SK-N-DZ (cell line): ENCODE results near the gene SELENOO. TPM values are rescaled to one million over a fixed set of nuclear protein-coding genes. Genes with fewer than 3 reads are reported as not detected.
"Not testable (repeated sequence)": the region's sequence is repeated elsewhere in the genome, so short reads cannot be mapped to it uniquely, and the experiment has no call there.

Experiments
- DNase-seq: peaks from one replicate; pipeline ENCODE4 v3.0.0-alpha.2; 2015; ENCODE audit warnings: low spot score
- polyA plus RNA-seq, 2 experiments: library from polyadenylated mRNA; depleted of rRNA; stranded (reverse); fragments of >200 nt; gene quantifications; 2 replicates each; pipeline ENCODE4 v1.2.3, GENCODE V29; 2014

SELENOO gene, protein sequence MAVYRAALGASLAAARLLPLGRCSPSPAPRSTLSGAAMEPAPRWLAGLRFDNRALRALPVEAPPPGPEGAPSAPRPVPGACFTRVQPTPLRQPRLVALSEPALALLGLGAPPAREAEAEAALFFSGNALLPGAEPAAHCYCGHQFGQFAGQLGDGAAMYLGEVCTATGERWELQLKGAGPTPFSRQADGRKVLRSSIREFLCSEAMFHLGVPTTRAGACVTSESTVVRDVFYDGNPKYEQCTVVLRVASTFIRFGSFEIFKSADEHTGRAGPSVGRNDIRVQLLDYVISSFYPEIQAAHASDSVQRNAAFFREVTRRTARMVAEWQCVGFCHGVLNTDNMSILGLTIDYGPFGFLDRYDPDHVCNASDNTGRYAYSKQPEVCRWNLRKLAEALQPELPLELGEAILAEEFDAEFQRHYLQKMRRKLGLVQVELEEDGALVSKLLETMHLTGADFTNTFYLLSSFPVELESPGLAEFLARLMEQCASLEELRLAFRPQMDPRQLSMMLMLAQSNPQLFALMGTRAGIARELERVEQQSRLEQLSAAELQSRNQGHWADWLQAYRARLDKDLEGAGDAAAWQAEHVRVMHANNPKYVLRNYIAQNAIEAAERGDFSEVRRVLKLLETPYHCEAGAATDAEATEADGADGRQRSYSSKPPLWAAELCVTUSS
- polyA plus RNA-seq (2014; cell fraction: cytosol; rRNA removed): 32.9 and 34.5 TPM in 2 replicates
- polyA plus RNA-seq (2014; cell fraction: nucleus; rRNA removed): 120 and 155 TPM in 2 replicates

DNA sequence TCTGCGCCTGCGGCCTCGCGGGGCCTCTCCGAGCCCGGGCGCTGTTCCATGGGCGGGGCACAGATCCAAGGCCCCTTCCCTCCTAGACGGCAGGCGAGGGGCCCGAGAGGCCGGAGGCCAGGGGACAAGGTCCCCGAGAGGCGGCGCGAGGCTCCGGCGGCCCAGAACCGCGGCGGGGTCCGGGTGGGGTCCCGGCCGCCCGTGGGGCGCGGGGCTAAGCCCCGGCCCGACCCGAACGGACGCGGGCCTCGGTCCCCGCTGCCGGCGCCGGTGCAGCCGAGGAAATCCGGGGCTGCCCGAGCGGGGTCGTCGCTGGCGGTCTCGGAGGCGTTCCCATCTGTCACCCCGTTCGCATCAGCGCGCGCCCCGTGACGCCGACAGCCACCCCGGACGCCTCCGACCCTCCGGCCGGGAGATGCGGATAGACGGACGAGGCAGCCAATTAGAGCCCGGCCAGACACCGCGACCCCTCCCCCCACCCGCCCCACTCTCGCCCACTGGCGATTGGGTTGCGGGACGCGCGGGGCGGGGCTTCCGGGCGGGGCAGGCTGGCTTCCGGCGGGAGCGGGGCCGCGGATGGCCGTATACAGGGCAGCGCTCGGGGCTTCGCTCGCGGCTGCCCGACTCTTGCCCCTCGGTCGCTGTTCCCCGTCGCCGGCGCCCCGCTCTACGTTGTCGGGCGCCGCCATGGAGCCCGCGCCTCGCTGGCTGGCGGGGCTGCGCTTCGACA is at the start of gene SELENOO:
SELENOO (plus strand) TSS at position 551 of the 730 bp plus-strand sequence; CDS start at position 577, 26 bp downstream.
- peak; percentile 83 for DNase-seq

DNA sequence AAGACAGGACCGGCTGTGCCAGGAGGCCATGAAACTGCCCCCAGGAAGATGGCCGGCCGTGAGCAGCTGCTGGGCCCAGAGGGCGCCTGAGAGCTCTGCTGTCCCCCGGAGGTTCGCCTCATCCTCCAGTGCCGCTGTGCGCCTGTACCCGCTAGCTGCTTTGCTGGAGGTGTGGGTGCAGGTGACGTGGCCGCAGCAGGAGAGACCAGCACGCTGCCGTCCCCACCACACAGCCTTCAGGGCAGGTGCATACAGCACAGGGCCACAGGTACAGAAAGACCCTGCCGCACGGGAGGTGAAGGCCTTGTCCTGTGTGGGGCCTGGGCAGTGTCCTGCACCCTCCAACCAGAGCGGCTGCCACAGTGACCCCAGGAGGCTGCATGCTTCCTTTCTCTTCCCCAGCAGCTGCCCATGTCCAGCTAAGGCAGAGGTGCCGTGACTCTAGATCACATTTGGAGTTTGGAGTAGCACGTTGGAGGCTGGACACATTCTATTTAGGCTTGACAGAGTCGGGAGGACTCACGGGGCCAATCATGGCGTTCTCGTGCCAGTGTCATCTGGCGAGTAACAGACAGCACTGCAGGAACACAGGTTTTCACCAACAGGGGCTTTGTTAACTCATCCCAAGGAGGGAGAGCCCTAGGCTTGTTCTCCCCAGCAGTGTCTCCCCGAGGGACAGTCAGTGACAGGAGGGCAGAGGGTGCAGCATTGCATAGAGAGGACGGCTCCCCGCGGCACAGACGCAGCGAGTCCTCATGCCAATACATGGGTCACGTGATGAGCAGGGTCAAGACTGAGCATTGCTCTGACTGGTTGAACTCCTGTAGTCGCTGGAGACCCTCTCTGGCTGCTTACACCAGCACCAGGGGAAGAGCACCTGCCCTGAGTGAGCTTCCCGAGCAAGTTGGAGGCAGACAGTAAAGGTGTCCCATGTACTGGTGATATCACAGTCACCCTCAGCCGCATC is 49.0 kb upstream of the SELENOO start:
- no peak for DNase-seq

DNA sequence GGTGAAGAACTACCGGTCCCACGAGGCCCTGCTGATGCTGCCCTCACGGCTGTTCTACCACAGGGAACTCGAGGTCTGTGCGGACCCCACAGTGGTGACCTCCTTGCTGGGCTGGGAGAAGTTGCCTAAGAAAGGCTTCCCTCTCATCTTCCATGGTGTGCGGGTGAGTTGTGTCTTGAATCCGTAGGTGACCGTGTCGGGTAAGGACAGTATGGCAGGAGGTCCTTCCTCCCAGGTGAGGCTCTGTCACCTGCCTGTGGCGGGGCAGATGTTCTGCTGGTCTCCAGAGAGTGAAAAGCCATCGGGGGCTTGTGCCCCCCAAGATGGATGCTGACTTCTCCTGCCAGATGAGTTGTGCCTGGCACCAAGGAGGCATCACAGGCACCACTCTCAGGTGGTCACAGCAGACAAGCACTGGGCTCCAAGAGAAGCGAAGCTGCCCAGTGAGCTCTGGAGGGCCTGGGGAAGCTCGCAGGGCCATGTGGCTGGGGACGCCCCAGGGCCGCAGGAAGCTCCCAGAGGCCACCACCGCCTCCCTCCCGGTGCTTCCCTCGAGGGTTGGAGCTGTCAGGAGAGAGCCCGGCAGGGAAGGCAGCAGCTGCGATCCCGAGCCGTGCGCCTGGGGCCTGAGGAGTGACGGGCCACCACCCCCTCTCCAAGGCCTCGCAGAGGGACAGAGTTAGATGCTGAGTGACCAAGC is 47.6 kb upstream of the SELENOO start:
- DNase-seq: no peak

DNA sequence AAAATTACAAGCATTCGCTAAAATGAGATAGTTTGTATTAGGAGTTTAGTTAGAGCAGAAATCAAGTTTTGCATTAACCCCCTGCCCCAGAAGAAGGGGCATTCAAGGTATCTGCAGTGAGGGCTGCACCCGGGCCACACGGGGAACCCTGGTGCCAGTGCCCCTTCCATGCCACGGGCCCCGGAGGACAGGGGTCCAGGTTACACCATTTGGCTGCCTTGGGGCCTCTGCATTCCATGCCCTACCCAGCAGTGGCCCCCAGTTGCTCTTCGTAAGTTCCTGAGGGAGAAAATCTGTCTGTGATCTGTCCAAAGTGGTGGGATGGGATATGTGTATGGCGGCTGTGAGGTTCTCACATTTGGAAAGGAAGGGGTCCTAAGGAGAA is 47.1 kb upstream of the SELENOO start:
- no peak for DNase-seq

DNA sequence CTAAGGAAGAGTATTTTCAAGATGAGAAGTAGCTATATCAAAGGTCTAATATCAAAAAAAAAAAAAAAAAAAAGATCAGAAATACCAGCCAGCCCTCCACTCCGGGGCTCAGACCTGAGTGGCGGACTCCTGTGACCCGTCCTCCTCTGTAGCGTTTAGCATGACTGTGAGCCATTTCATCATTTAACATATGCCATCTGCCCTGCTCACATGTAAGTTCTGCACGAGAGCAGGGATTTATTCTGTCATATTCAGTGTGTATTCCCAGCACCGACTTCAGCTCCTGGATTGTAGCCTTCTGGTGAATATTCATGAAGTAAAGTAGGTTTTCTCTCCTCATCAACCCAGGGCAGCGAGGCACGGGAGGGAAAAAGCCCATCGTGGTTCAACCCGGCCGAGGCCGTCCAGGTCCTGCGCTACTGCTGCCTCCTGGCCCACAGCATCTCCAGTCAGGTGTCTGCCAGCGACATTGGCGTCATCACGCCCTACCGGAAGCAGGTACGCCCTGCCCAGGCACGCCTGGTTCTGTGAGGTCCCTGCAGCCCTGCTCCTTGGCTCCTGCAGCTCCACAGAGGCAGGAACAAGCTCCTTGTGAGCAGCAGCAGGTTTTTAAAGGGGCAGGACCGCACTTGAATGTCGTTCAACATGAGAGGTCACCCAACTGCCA is 43.0 kb upstream of the SELENOO start:
- no peak for DNase-seq

DNA sequence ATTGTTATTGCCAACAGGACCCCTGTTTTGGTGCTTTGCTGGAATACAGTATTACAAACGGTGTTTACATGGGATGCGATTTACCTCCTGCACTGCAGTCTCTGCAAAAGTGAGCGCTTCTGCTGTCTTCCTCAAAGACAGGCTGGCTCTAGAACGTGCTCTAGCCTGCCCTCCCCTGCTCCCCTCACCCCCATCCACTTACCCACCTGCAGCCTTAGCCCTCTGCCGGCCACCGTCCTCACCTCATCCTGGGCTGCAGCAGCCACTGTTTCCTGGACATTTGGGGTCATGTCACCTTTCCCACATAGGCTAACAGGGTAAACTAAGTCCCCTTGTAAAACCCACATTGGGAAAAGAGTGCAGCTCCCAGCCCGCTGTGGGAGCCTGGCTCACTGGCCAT is 39.9 kb upstream of the SELENOO start:
- DNase-seq: no peak

DNA sequence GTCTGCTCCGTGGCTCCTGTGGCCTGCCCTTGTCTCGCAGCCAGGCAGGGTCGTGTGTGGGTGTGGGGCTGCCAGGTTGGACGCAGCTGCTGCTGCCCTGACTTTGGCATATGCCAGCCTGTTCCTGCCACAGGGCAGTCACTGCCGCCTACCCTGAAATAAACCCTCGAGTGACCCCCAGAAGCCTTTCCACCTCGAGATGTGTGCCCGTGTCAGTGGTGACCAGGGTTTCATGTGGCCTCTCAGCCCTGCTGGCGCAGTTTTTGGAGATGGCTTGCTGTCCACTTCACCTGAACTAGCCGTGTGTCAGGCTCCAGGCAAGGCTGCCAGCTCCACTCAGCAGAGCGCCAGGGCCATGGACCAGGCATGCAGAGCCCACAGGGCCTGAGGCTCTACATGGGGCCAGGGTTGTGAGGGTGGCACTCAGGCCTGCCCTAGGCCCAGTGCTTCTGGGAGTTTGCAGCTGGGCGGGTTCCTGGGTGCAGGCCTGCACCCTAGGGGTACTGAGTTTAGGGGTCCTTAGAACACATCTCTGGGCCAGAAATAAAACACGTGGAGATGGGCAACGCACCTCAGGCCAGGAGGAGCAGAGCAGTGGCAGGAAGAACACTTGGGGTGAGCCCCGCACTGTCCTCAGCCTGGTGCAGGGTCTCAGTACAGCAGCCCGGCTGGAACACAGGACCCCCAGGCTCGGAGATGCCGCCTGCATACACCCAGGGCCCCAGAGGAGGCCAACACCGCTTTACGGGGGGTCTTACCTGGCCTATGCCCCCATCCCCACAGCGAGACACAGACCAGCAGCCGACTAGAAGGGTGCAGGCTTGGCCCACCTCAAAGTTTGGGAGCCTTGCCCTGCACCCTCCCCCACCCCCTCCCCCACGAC is 39.1 kb upstream of the SELENOO start:
- DNase-seq: no peak

DNA sequence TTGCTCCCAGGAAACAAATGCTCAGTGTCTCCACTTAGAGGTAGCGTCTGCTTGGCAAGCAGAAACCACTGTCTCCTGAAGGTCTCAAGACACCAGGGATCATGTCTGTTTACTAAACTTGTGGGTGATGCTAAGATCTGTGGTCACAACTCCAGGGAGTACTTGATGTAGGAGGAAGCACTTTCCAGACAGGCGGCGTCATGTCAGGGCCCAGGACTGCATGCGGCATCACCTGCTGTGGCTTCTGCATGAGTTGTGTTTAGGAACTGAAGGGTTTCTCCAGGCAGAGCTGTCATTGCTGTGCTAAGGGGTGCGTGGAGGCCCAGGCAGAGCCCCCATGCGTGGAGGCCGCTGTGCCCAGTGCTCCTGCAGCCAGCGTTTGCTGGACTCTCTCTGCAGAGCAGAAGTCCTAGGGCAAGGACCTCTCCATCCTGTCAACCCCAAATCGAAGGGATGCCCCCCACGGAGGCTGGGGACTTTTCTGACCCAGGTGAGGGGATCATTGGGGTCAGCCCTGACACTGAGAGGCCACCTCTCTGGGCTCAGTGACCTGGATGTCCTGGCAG is 38.3 kb upstream of the SELENOO start:
- DNase-seq: no peak

DNA sequence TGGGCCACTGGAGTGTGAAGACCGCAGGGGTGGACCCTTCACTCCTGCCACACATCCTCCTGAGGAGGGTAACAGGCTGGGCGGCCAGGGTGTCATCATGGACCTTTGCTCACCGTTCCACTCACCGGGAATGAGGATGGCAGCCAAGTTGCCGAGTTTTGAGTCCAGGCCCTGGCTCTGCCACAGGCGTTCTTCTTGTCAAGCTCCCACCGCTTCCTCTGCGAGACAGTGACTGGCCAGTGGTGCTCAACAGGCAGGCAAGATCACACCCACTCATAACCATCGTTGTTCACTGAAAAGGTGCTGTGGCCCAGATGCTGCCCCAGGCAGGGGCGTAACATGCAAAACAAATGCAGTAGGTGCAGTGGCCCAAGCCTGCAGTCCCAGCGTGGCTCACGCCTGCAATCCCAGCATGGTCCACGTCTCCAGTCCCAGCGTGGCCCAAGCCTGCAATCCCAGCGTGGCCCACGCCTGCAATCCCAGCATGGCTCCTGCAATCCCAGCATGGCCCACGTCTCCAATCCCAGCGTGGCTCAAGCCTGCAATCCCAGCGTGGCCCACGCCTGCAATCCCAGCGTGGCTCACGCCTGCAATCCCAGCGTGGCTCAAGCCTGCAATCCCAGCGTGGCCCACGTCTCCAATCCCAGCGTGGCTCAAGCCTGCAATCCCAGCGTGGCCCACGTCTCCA is 35.2 kb upstream of the SELENOO start:
- no peak for DNase-seq

DNA sequence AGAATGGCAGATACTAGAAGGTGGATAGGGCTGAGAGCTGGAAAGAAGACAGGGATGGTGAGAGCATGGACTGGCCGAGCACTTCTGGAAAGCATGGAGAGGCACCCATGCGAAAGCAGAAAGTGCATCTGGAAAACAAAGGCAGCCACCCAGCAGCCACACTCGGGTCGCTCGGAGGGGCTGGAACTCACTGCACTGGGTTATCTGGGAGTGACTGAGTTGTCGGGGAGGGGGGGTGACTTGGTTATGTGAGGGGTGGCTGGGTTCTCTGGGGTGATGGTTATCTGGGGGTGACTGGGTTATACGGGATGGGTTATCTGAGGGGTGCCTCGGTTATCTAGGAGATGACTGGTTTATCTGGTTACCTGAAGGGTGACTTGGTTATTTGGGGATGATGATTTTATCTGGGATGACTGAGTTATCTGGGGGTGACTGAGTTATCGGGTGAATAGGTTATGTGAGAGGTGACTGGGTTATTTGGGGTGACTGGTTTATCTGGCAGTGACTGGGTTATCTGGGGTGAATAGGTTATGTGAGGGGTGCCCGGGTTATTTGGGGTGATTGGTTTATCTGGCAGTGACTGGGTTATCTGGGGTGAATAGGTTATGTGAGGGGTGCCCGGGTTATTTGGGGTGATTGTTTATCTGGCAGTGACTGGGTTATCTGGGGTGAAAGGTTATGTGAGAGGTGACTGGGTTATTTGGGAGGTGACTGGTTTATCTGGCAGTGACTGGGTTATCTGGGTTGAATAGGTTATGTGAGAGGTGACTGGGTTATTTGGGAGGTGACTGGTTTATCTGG is 32.9 kb upstream of the SELENOO start:
- no peak for DNase-seq

DNA sequence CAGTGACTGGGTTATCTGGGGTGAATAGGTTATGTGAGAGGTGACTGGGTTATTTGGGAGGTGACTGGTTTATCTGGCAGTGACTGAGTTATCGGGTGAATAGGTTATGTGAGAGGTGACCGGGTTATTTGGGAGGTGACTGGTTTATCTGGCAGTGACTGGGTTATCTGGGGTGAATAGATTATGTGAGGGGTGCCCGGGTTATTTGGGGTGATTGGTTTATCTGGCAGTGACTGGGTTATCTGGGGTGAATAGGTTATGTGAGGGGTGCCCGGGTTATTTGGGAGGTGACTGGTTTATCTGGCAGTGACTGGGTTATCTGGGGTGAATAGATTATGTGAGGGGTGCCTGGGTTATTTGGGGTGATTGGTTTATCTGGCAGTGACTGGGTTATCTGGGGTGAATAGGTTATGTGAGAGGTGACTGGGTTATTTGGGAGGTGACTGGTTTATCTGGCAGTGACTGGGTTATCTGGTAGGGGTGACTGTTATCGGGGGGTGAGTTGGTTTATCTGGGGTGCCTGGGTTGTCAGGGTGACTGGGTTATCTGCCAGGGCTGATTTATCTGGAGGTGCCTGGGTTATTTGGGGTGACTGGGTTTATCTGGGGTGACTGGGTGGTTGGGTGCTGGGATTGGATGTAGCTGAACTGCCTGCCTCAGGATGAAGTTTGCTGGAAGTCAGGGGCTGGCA is 32.2 kb upstream of the SELENOO start:
- not testable (repeated sequence) for DNase-seq

DNA sequence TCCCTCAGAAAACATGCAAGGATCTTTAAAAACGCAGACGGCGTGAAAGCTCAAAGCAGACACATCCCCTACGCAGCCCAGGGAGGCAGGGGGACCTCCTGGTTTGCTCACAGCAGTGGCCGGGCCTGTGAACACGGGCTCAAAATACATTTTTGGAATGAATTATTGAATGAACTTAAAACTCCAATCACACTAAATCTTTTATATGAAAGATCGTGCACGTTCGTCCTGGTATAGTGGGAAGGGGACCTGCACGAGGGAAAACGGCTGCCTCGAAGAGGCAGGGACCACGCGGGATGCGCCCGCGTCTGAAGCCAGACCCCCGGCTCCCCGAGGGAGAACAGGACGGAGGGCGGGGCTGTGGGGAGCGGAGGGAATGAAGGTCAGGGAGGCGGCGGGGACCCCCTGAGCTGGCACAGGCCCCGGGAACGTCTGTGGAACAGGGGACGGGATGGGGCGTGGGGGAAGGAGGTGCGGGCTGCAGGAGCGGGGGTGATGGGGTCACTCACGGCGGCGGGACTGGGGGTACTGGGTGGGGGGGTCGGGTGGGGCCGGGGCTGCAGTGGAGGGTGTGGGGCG is 31.5 kb upstream of the SELENOO start:
- DNase-seq: no peak

DNA sequence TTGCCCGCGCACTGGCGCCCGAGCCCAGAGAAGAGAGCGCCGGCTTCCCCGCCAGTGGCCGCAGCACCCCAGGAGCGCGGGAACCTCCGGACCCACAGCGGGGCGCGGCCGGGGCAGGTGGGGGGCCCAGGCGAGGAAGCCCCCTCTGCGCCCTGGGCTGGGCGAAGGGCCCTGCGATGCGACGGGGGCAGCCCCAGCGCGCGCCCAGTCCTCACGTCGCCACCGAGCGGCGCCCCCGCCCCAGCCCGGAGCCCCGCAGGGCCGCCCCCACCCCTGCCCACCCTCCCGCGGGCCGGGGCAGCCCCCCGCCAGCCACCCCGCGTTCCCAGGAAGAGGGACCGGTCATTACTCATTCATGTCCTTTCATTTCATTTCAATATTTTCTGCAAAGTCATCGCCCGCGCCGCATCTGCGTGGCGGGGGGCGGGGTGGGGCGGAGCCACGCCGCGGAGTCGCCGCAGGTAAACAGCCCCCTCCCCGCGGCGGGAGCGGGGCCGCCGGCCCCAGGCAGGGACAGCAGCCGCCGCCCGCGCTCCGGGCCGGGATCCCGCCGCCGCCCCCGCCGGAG is 31.0 kb upstream of the SELENOO start:
- no peak for DNase-seq

DNA sequence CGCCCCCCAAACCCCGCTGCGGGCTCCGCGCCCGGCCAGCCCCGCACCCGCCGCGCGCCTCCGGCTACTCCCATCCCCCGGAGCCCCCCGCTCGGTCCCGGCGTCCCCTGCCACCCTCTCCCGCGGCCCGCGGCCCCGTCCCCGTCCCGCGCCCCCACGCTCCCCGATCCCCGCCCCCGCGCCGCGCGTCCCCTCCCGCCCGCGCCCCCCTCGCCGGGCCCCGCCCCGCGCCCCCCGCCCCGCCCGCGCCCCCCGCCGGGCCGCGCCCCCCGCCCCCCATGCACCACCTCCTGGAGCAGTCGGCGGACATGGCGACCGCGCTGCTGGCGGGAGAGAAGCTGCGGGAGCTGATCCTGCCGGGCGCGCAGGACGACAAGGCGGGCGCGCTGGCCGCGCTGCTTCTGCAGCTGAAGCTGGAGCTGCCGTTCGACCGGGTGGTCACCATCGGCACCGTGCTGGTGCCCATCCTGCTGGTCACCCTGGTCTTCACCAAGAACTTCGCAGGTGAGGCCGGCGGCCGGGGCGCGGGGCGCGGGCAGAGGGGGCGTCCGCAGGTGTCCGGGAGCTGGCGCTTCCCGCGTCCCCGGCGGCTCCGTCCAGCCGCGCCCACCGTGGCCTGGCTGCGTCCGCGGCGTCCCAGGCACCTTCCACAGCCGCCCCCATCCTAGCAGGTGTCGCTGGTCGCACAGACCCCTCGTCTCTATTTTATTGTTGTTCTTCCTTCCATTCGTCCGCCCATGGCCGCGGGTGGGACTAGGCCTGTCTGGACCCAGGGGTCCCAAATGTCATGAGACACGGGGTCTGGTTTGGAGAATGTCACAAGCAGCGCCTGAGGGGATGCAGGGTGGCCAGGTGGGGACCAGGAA is 30.1 kb upstream of the SELENOO start, which contains the start of gene PANX2:
PANX2 (plus strand) TSS at position 279 of the 866 bp plus-strand sequence; CDS start at position 279, 0 bp downstream.
- DNase-seq: no peak
